Stomach (tissue), 9 donors: ENCODE data around the gene AATK. TPM values are rescaled to one million over a fixed set of nuclear protein-coding genes. Genes with fewer than 3 reads are reported as not detected.

Source experiments
- DNase-seq, 2 donors: peaks; one replicate each; pipeline versions ENCODE4 v3.0.0 to v3.0.0-alpha.2; 2013 to 2019
- H3K27ac ChIP-seq, 5 donors: fragments of 200-600 bp in 4 of 5; sonication (generic) in 4 of 5; one replicate each; pipeline ENCODE4 v1.5.1; 2013 to 2019; ENCODE audit warnings: mild to moderate bottlenecking in 1 of 5, moderate library complexity in 1 of 5
- H3K27me3 ChIP-seq, 3 donors: fragments of 200-600 bp; sonication (generic); one replicate each; pipeline ENCODE4 v1.5.1; 2017 to 2019; ENCODE audit warnings: mixed run types in 1 of 3
- H3K36me3 ChIP-seq, 4 donors: fragments of 200-600 bp; sonication (generic); 1 replicate in 3 of 4; 2 replicates in 1 of 4; pipeline ENCODE4 v1.5.1; 2016 to 2019
- H3K4me1 ChIP-seq, 4 donors: fragments of 200-600 bp; sonication (generic); one replicate each; pipeline ENCODE4 v1.5.1; 2016 to 2019
- H3K4me3 ChIP-seq, 4 donors: fragments of 200-600 bp; sonication (generic) in 3 of 4; one replicate each; pipeline ENCODE4 v1.5.1; 2016 to 2019; ENCODE audit warnings: mild to moderate bottlenecking in 1 of 4
- H3K9me3 ChIP-seq, 4 donors: fragments of 200-600 bp; sonication (generic); one replicate each; pipeline ENCODE4 v1.5.1; 2016 to 2019
- EP300 ChIP-seq: sonication (generic); formaldehyde crosslinking; IDR thresholded peaks from one replicate; pipeline ENCODE4 v1.6.1; 2017; ENCODE audit warnings: antibody characterized with exemption
- POLR2A ChIP-seq, 4 donors: fragments of 450-650 bp; IDR thresholded peaks; one replicate each; pipeline ENCODE4 v1.6.1; 2016; ENCODE audit warnings: antibody characterized with exemption in 4 of 4, control low read depth in 2 of 4, mild to moderate bottlenecking in 1 of 4, moderate library complexity in 1 of 4
- POLR2AphosphoS5 ChIP-seq, 3 donors: sonication (generic); formaldehyde crosslinking; IDR thresholded peaks; one replicate each; pipeline ENCODE4 v1.6.1; 2016; ENCODE audit warnings: antibody characterized with exemption in 3 of 3
- WGBS, 5 donors: extraction: QIAGEN DNeasy Blood & Tissue Kit in 3 of 5; methylation state at CpG; one replicate each; pipeline versions ENCODE4 v1.1.5 to v1.1.7; 2013 to 2018; 5-methylcytosine and 5-hydroxymethylcytosine counted together
- intact Hi-C: fragments of 100-400 bp; cut with DNase I; formaldehyde crosslinking; loops from one replicate; pipeline ENCODE4 v1.15.1; 2023; ENCODE audit warnings: low total_unique reads
- polyA plus RNA-seq, 3 donors: library from polyadenylated mRNA; stranded (reverse); fragments of 200-250 nt; gene quantifications; one replicate each; pipeline ENCODE4 v1.2.3, GENCODE V29; 2013
- total RNA-seq, 5 donors: library from RNA; depleted of rRNA; stranded (reverse); fragments of >200 nt; gene quantifications; one replicate each; pipeline versions ENCODE4 v1.1.0 to v1.2.3, GENCODE V29; 2014 to 2016
- TF ChIP-seq, protein P1 (sequence below), 7 experiments: fragments of 450-650 bp in 4 of 7; fragments of 200-600 bp in 3 of 7; sonication (generic) in 3 of 7; IDR thresholded peaks; one replicate each; pipeline ENCODE4 v1.5.1; 2016 to 2019; ENCODE audit warnings: antibody characterized with exemption in 7 of 7, control low read depth in 2 of 7, mild to moderate bottlenecking in 1 of 7
- donor health status: healthy with polysubstance abuse.
- donor health status: Bipolar disorder and iron deficiency.
- donor health status: healthy.

The AATK gene
- total and polyA plus RNA-seq, 8 donors = 0.87 to 31.7 (median 7.3) TPM

DNA sequence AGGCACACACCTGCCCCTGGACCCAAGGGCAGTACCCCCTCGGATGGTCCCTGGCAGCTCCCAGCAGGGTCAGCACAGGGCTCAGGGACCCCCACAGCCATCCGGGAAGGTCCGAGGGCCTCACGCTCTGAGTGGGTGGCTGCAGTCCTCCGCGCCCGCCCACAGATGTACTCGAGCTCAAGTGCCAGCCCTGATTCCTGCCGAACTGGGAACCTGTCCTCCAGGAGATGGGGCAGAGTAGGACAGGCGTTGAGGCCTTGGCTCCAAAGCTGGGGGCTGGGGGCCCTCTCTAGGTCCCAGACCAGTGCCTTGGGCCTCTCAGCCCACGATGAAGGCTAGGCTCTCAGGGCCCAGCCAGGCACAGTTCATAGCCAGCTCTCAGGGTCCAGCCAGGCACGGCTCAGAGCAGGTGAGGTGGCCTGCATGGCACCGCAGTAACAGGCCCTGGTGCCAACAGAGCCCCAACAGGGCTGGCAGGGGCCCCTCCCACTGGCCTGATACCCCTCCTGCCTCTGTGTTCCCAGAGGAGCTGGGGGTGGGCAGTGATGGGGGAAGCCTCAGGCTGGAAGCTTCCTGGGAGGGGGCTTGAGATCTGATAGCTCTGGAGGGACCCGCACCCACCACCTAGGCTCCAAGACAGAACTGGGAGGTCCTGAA lies 36.2 kb downstream of the AATK start:
- Histone ChIP-seq H3K36me3 (no peaks in the 10 kb centered on the region), H3K4me1 (peaks cover 0 to 24% (median 18%) of the 10 kb centered on the region in 4 donors), H3K4me3 (no peak overlapping the region), H3K27me3 (no peaks in the 10 kb centered on the region), H3K9me3 (no peaks in the 10 kb centered on the region), H3K27ac (peak overlapping the region in 1 of 5 donors; percentile 23)
- 76 to 85% (median 83%) methylated on average over 8 to 14 of the region's 14 CpGs for WGBS, 5 donors
- DNase-seq = no peak
- intact Hi-C loops = no loop called here
- TF ChIP-seq EP300 (no peak), POLR2A (IDR thresholded peaks at IDR 0.05) (no peak), POLR2AphosphoS5 (IDR thresholded peaks at IDR 0.05) (no peak)
- TF ChIP-seq, protein P1, sequence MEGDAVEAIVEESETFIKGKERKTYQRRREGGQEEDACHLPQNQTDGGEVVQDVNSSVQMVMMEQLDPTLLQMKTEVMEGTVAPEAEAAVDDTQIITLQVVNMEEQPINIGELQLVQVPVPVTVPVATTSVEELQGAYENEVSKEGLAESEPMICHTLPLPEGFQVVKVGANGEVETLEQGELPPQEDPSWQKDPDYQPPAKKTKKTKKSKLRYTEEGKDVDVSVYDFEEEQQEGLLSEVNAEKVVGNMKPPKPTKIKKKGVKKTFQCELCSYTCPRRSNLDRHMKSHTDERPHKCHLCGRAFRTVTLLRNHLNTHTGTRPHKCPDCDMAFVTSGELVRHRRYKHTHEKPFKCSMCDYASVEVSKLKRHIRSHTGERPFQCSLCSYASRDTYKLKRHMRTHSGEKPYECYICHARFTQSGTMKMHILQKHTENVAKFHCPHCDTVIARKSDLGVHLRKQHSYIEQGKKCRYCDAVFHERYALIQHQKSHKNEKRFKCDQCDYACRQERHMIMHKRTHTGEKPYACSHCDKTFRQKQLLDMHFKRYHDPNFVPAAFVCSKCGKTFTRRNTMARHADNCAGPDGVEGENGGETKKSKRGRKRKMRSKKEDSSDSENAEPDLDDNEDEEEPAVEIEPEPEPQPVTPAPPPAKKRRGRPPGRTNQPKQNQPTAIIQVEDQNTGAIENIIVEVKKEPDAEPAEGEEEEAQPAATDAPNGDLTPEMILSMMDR (IDR thresholded peaks at IDR 0.05) = no peak

DNA sequence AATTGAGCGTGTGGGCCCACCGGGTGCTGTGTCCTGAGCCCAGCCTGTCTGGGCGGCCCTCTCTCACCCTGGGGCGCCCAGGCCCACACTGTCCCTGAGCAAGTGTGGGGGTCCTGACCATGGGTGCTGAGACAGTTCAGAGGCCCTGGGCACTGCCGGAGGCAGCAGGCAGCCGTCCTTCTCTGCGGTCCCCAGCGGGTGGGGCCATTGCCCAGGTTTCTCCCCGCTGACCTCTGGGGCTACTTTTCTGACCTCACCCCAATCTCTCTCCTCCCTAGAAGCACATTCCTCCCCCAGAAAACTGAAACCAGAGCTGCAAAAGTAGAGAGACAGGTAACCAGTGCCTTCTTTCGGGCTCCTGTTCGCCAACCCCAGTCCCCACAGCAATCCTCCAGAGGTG lies 36.7 kb downstream of the AATK start:
- no peak for DNase-seq
- Histone ChIP-seq H3K9me3 (no peaks in the 10 kb centered on the region), H3K4me1 (peaks cover 0 to 24% (median 18%) of the 10 kb centered on the region in 4 donors), H3K4me3 (no peak overlapping the region), H3K27ac (peak overlapping the region in 1 of 5 donors; percentile 23), H3K36me3 (peaks cover 0 to 4% (median under 1%) of the 10 kb centered on the region in 4 donors), H3K27me3 (no peaks in the 10 kb centered on the region)
- TF ChIP-seq, protein P1 (IDR thresholded peaks at IDR 0.05) = no peak
- no peak for TF ChIP-seq POLR2AphosphoS5 (IDR thresholded peaks at IDR 0.05)
- TF ChIP-seq EP300 = no peak
- TF ChIP-seq POLR2A (IDR thresholded peaks at IDR 0.05) = no peak
- intact Hi-C loops = no loop called here
- 85 to 93% (median 89%) methylated on average over 6 to 11 of the region's 11 CpGs for WGBS, 5 donors

DNA sequence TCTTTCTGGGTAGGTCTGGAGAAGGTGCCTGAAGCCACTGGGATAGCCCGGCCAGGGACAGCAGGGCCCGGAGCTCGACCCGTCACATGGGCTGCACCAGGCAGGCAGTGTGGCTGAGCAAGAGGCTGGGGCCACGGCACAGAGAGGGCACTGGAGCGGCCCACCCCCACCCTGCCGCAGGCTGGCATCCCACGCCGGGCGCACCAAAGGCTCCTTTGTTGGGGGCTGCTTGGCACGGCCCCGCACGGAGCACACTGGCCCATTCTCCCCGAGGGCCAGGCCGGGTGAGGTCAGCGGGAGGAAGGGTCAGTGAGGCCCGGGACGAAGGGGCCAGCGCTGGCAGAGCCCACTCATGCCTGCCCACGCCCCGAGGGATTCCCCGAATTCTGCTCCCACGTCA lies 37.2 kb downstream of the AATK start:
- peaks cover 0 to 4% (median 2%) of the 10 kb centered on the region in 4 donors for H3K36me3 ChIP-seq
- peaks cover 0 to 24% (median 18%) of the 10 kb centered on the region in 4 donors for H3K4me1 ChIP-seq
- WGBS, 5 donors = 69 to 95% (median 91%) methylated on average over 7 to 23 of the region's 23 CpGs; no CpG with 5 or more reads in 1 of the 5 donors
- TF ChIP-seq, protein P1 (IDR thresholded peaks at IDR 0.05) = no peak
- TF ChIP-seq POLR2AphosphoS5 (IDR thresholded peaks at IDR 0.05) = no peak
- TF ChIP-seq POLR2A (IDR thresholded peaks at IDR 0.05) = no peak
- TF ChIP-seq EP300 = no peak
- no peak overlapping the region for H3K27ac ChIP-seq
- peak in 1 of 2 donors; percentile 59 for DNase-seq
- intact Hi-C loops = no loop called here
- no peaks in the 10 kb centered on the region for H3K27me3 ChIP-seq
- H3K9me3 ChIP-seq = no peaks in the 10 kb centered on the region
- H3K4me3 ChIP-seq = no peak overlapping the region

DNA sequence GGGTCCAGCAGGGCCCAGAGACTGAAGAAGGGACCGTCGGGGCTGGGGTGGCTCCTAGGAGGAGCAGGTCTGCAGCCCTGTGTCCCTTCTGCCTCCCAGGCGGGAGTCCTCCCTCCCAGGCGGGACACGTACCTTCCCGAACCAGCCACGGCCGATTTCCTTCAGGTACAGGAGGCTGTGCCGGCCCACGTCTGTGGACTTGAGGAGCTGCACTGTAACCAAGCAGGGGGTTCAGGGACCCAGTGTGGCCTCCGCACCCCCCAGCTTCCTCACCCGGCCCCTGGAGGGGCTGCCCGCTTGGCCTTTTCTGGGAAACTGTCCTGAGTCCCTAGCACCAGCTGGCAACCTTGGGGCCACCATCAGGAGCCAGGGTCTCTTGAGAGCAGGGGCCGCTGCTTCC lies 37.7 kb downstream of the AATK start:
- intact Hi-C loops = no loop called here
- no peak overlapping the region for H3K4me3 ChIP-seq
- peaks cover 0 to 2% (median 0%) of the 10 kb centered on the region in 3 donors for H3K27me3 ChIP-seq
- peak overlapping the region in 1 of 5 donors; percentile 10 for H3K27ac ChIP-seq
- TF ChIP-seq POLR2A (IDR thresholded peaks at IDR 0.05) = no peak
- TF ChIP-seq POLR2AphosphoS5 (IDR thresholded peaks at IDR 0.05) = no peak
- TF ChIP-seq, protein P1 (IDR thresholded peaks at IDR 0.05) = no peak
- TF ChIP-seq EP300 = no peak
- H3K36me3 ChIP-seq = peaks cover 0 to 4% (median 2%) of the 10 kb centered on the region in 4 donors
- H3K4me1 ChIP-seq = peaks cover 0 to 20% (median 18%) of the 10 kb centered on the region in 4 donors
- DNase-seq = no peak
- H3K9me3 ChIP-seq = no peaks in the 10 kb centered on the region
- 76 to 100% (median 92%) methylated on average over 1 to 14 of the region's 14 CpGs for WGBS, 5 donors
